Measurements from ENCODE around the gene USP46. TPM values are rescaled to one million over a fixed set of nuclear protein-coding genes. Genes with fewer than 3 reads are reported as not detected.

USP46 gene
- total RNA-seq, 1 experiment from 2014 or later: 48.1 TPM

DNA sequence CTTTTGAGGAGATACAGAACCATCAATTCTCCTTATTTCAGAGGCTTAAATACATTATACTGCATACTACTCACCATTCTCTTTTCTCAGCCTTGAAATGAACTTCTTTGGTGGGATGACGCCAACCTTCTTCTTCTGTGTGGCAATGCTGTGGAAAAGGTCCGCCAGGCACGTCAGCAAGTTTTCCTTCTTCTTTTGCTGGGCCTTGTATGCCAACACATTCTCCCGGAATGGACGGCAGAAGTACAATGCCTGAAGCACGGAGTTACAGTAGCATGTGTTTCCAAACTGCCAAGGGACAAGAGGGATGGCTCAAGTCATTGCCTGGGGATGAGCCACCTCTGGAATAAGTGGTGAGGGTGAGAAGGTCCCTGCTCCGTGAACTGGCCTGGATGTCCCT lies 31.2 kb downstream of the USP46 start:
- CTCF ChIA-PET: no interaction called here
- Mint-ChIP-seq H3K27ac (peak overlapping the region; percentile 43), H3K27me3 (ENCODE audit: low read depth) (no peaks in the 10 kb centered on the region), H3K36me3 (peaks cover 45% of the 10 kb centered on the region), H3K9me3 (no peaks in the 10 kb centered on the region), H3K4me1 (peaks cover under 1% of the 10 kb centered on the region; the same call in 1 of the 2 replicates), H3K4me3 (no peak overlapping the region)
- DNase-seq (ENCODE audit: low spot score): no peak
- TF ChIP-seq ZNF396 (CRISPR knock-in tag; IDR thresholded peaks at IDR 0.05; ENCODE audit: borderline replicate concordance) (no peak), ZNF121 (CRISPR knock-in tag; IDR thresholded peaks at IDR 0.05) (no peak)
- TF ChIP-seq, protein P1, sequence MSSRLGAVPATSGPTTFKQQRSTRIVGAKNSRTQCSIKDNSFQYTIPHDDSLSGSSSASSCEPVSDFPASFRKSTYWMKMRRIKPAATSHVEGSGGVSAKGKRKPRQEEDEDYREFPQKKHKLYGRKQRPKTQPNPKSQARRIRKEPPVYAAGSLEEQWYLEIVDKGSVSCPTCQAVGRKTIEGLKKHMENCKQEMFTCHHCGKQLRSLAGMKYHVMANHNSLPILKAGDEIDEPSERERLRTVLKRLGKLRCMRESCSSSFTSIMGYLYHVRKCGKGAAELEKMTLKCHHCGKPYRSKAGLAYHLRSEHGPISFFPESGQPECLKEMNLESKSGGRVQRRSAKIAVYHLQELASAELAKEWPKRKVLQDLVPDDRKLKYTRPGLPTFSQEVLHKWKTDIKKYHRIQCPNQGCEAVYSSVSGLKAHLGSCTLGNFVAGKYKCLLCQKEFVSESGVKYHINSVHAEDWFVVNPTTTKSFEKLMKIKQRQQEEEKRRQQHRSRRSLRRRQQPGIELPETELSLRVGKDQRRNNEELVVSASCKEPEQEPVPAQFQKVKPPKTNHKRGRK (CRISPR knock-in tag; IDR thresholded peaks at IDR 0.05; ENCODE audit: borderline replicate concordance): no peak
- POLR2A ChIA-PET: no interaction called here
- no peak for ATAC-seq

DNA sequence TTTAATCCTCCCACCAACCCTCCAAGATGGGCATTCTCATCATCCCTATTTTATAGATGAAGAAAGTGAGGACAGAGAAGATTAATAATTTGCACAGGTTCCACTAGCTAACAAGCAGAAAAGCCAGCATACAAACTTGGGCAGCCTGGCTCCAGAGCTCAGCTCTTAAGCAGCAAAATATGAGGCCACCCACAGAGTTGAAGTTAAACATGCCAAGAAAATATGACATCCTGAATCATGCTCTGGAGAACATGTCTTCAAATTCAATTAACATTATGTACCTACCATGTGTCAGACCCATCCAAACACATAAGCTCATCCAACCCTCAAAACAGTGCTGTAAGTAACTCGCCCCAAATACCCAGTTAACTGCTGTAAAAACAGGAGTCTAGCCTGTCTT lies 33.9 kb downstream of the USP46 start:
- peaks cover 8% of the 10 kb centered on the region for H3K4me1 Mint-ChIP-seq
- no peak for ATAC-seq
- H3K27ac Mint-ChIP-seq: no peak overlapping the region
- H3K27me3 Mint-ChIP-seq (ENCODE audit: low read depth): no peaks in the 10 kb centered on the region
- peaks cover 43% of the 10 kb centered on the region for H3K36me3 Mint-ChIP-seq
- no peak for DNase-seq (ENCODE audit: low spot score)
- ChIA-PET CTCF (interaction anchor here (1.5 kb wide), 1 partner anchor 37 kb away, joined by 3 read pairs; no protein-coding TSS in a partner anchor), POLR2A (interaction anchor here (0.6 kb wide), 1 partner anchor 207 kb away, joined by 4 read pairs; no protein-coding TSS in a partner anchor)
- H3K9me3 Mint-ChIP-seq: no peaks in the 10 kb centered on the region
- TF ChIP-seq ZNF232 (CRISPR knock-in tag; IDR thresholded peaks at IDR 0.05): no peak
- TF ChIP-seq, protein P2, sequence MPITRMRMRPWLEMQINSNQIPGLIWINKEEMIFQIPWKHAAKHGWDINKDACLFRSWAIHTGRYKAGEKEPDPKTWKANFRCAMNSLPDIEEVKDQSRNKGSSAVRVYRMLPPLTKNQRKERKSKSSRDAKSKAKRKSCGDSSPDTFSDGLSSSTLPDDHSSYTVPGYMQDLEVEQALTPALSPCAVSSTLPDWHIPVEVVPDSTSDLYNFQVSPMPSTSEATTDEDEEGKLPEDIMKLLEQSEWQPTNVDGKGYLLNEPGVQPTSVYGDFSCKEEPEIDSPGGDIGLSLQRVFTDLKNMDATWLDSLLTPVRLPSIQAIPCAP (CRISPR knock-in tag; IDR thresholded peaks at IDR 0.05): no peak
- TF ChIP-seq ATF1 (CRISPR knock-in tag; IDR thresholded peaks at IDR 0.05): no peak
- TF ChIP-seq, protein P3, sequence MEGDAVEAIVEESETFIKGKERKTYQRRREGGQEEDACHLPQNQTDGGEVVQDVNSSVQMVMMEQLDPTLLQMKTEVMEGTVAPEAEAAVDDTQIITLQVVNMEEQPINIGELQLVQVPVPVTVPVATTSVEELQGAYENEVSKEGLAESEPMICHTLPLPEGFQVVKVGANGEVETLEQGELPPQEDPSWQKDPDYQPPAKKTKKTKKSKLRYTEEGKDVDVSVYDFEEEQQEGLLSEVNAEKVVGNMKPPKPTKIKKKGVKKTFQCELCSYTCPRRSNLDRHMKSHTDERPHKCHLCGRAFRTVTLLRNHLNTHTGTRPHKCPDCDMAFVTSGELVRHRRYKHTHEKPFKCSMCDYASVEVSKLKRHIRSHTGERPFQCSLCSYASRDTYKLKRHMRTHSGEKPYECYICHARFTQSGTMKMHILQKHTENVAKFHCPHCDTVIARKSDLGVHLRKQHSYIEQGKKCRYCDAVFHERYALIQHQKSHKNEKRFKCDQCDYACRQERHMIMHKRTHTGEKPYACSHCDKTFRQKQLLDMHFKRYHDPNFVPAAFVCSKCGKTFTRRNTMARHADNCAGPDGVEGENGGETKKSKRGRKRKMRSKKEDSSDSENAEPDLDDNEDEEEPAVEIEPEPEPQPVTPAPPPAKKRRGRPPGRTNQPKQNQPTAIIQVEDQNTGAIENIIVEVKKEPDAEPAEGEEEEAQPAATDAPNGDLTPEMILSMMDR (IDR thresholded peaks at IDR 0.05): no peak
- TF ChIP-seq, protein P4, sequence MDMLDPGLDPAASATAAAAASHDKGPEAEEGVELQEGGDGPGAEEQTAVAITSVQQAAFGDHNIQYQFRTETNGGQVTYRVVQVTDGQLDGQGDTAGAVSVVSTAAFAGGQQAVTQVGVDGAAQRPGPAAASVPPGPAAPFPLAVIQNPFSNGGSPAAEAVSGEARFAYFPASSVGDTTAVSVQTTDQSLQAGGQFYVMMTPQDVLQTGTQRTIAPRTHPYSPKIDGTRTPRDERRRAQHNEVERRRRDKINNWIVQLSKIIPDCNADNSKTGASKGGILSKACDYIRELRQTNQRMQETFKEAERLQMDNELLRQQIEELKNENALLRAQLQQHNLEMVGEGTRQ (CRISPR knock-in tag; IDR thresholded peaks at IDR 0.05): no peak
- TF ChIP-seq, protein P5, sequence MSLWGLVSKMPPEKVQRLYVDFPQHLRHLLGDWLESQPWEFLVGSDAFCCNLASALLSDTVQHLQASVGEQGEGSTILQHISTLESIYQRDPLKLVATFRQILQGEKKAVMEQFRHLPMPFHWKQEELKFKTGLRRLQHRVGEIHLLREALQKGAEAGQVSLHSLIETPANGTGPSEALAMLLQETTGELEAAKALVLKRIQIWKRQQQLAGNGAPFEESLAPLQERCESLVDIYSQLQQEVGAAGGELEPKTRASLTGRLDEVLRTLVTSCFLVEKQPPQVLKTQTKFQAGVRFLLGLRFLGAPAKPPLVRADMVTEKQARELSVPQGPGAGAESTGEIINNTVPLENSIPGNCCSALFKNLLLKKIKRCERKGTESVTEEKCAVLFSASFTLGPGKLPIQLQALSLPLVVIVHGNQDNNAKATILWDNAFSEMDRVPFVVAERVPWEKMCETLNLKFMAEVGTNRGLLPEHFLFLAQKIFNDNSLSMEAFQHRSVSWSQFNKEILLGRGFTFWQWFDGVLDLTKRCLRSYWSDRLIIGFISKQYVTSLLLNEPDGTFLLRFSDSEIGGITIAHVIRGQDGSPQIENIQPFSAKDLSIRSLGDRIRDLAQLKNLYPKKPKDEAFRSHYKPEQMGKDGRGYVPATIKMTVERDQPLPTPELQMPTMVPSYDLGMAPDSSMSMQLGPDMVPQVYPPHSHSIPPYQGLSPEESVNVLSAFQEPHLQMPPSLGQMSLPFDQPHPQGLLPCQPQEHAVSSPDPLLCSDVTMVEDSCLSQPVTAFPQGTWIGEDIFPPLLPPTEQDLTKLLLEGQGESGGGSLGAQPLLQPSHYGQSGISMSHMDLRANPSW (CRISPR knock-in tag; conservative IDR thresholded peaks at IDR 0.05; ENCODE audit: low read depth): no peak
- no peak for TF ChIP-seq ZNF416 (CRISPR knock-in tag; IDR thresholded peaks at IDR 0.05)
- no peak for TF ChIP-seq RORB (CRISPR knock-in tag; IDR thresholded peaks at IDR 0.05)
- TF ChIP-seq, protein P6, sequence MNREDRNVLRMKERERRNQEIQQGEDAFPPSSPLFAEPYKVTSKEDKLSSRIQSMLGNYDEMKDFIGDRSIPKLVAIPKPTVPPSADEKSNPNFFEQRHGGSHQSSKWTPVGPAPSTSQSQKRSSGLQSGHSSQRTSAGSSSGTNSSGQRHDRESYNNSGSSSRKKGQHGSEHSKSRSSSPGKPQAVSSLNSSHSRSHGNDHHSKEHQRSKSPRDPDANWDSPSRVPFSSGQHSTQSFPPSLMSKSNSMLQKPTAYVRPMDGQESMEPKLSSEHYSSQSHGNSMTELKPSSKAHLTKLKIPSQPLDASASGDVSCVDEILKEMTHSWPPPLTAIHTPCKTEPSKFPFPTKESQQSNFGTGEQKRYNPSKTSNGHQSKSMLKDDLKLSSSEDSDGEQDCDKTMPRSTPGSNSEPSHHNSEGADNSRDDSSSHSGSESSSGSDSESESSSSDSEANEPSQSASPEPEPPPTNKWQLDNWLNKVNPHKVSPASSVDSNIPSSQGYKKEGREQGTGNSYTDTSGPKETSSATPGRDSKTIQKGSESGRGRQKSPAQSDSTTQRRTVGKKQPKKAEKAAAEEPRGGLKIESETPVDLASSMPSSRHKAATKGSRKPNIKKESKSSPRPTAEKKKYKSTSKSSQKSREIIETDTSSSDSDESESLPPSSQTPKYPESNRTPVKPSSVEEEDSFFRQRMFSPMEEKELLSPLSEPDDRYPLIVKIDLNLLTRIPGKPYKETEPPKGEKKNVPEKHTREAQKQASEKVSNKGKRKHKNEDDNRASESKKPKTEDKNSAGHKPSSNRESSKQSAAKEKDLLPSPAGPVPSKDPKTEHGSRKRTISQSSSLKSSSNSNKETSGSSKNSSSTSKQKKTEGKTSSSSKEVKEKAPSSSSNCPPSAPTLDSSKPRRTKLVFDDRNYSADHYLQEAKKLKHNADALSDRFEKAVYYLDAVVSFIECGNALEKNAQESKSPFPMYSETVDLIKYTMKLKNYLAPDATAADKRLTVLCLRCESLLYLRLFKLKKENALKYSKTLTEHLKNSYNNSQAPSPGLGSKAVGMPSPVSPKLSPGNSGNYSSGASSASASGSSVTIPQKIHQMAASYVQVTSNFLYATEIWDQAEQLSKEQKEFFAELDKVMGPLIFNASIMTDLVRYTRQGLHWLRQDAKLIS (CRISPR knock-in tag; IDR thresholded peaks at IDR 0.05; ENCODE audit: borderline replicate concordance): no peak
- TF ChIP-seq NR2C2 (CRISPR knock-in tag; IDR thresholded peaks at IDR 0.05): no peak
- TF ChIP-seq, protein P7, sequence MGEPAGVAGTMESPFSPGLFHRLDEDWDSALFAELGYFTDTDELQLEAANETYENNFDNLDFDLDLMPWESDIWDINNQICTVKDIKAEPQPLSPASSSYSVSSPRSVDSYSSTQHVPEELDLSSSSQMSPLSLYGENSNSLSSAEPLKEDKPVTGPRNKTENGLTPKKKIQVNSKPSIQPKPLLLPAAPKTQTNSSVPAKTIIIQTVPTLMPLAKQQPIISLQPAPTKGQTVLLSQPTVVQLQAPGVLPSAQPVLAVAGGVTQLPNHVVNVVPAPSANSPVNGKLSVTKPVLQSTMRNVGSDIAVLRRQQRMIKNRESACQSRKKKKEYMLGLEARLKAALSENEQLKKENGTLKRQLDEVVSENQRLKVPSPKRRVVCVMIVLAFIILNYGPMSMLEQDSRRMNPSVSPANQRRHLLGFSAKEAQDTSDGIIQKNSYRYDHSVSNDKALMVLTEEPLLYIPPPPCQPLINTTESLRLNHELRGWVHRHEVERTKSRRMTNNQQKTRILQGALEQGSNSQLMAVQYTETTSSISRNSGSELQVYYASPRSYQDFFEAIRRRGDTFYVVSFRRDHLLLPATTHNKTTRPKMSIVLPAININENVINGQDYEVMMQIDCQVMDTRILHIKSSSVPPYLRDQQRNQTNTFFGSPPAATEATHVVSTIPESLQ (CRISPR knock-in tag; IDR thresholded peaks at IDR 0.05): no peak
- TF ChIP-seq NFATC4 (CRISPR knock-in tag; IDR thresholded peaks at IDR 0.05): no peak
- no peak for TF ChIP-seq RELA (CRISPR knock-in tag; IDR thresholded peaks at IDR 0.05; ENCODE audit: borderline replicate concordance)
- TF ChIP-seq SMAD4 (CRISPR knock-in tag; IDR thresholded peaks at IDR 0.05): no peak
- no peak for TF ChIP-seq GTF2I (CRISPR knock-in tag; conservative IDR thresholded peaks at IDR 0.05)
- no peak for TF ChIP-seq OVOL2 (CRISPR knock-in tag; IDR thresholded peaks at IDR 0.05; ENCODE audit: borderline replicate concordance)
- TF ChIP-seq CREM (CRISPR knock-in tag; IDR thresholded peaks at IDR 0.05): no peak
- H3K4me3 Mint-ChIP-seq: no peak overlapping the region
